ENCODE results near the gene FZD4.
A peak's percentile ranks its signal among the peaks of the same experiment; 100 is the strongest.
"Not testable (repeated sequence)": the region's sequence is repeated elsewhere in the genome, so short reads cannot be mapped to it uniquely, and the experiment has no call there.

FZD4 gene

DNA sequence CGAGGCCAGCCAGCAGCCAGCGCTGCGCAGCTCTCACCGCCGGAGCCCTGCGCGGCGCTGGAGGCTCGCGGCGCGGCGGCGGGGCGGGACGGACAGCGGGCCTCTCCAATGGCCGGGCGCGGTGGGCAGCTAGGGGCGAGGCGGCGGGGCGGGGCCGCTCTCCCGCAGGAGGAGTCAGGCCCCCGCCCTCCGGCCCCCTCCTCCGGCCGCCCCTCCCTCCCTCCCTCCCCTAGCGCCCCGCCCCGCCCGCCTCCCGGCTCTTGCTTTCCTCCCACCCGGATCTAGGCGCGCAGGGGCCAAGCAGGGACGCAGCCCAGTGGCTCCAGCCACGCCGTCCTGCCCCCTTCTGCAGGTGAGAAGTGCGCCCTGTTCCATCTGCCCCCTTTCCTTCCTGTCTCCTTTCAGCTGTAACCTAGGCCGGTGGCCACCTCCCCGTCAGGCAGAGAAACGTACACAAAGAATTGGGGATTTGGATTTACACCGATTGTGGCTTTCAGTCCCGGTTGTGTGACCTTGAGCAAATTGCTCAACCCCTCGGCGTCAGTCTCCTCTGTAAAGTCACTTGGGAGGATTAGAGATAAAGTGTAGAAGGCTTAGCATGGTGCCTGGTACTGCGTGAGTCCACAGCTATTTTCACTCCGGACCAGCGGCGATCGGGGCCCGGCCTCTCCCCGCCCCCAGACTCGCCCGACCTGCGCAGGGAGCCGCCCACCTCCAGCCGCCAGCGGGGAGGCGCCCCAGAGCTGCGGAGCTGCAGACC is at the start of gene FZD4:
FZD4 (minus strand) TSS at position 35 of the 760 bp plus-strand sequence. CDS start 310 bp downstream, outside the sequence.
- Mint-ChIP-seq H3K4me3 (peak within 1 kb of the TSS; percentile 93 to 94), H3K27ac (peak within 1 kb of the TSS; percentile 86), H3K4me1 (peaks cover 11 to 21% of the 10 kb centered on the region in 2 donors), H3K27me3 (peaks cover 23 to 62% of the 10 kb centered on the region in 2 donors), H3K9me3 (no peaks in the 10 kb centered on the region), H3K36me3 (peaks cover 0 to 2% of the 10 kb centered on the region in 2 donors)
- ATAC-seq (replicated peaks) (peak; percentile 91 to 94), DNase-seq (peak; percentile 52)

- not testable (repeated sequence) for H3K4me1 Mint-ChIP-seq; ATAC-seq (replicated peaks); DNase-seq; H3K36me3 Mint-ChIP-seq; H3K27ac Mint-ChIP-seq; H3K9me3 Mint-ChIP-seq; H3K4me3 Mint-ChIP-seq
- H3K27me3 Mint-ChIP-seq: peaks cover 0 to 17% of the 10 kb centered on the region in 2 donors
These were observed 49.1 kb upstream of the FZD4 start for GRCh38 chr11:87004281-87004680.

GRCh38 chr11:87002918-87003317 is 47.7 kb upstream of the FZD4 start:
- peaks cover 0 to 17% of the 10 kb centered on the region in 2 donors for H3K27me3 Mint-ChIP-seq
- no peak overlapping the region for H3K27ac Mint-ChIP-seq
- H3K36me3 Mint-ChIP-seq: no peaks in the 10 kb centered on the region
- no peaks in the 10 kb centered on the region for H3K9me3 Mint-ChIP-seq
- ATAC-seq (replicated peaks): no peak
- no peak overlapping the region for H3K4me3 Mint-ChIP-seq
- H3K4me1 Mint-ChIP-seq: no peaks in the 10 kb centered on the region
- no peak for DNase-seq

- Mint-ChIP-seq H3K27me3 (peaks cover 0 to 7% of the 10 kb centered on the region in 2 donors), H3K4me1 (no peaks in the 10 kb centered on the region), H3K4me3 (no peak overlapping the region), H3K36me3 (no peaks in the 10 kb centered on the region), H3K27ac (no peak overlapping the region), H3K9me3 (no peaks in the 10 kb centered on the region)
- ATAC-seq (replicated peaks) (no peak), DNase-seq (no peak)
These were observed 44.9 kb upstream of the FZD4 start for GRCh38 chr11:86999859-87000753.

DNA sequence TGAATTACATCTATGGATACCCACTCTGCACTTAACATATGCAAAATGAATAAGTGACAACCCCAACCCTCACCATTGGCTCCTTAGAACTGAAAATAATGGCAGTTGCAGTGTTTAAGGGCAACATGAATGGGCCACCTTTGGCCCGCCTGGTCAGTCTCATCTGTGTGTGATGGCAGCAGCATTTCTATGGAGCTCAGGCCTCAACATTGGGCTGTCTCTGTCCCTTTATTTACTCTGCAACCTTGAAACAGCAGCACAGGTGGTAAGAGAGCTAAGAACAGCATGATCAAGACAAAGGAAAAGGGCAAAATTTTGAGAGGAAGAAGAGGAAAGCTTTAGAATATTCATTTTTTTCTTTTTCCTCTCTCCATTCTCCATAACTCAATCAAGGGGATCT is 44.2 kb upstream of the FZD4 start:
- Mint-ChIP-seq H3K27me3 (peaks cover 0 to under 1% of the 10 kb centered on the region in 2 donors), H3K27ac (no peak overlapping the region), H3K4me3 (no peak overlapping the region), H3K36me3 (no peaks in the 10 kb centered on the region), H3K4me1 (no peaks in the 10 kb centered on the region), H3K9me3 (no peaks in the 10 kb centered on the region)
- ATAC-seq (replicated peaks) (no peak), DNase-seq (no peak)

GRCh38 chr11:86996953-86997570 is 41.9 kb upstream of the FZD4 start:
- DNase-seq (no peak), ATAC-seq (replicated peaks) (no peak)
- H3K9me3 Mint-ChIP-seq: no peaks in the 10 kb centered on the region
- no peaks in the 10 kb centered on the region for H3K36me3 Mint-ChIP-seq
- no peaks in the 10 kb centered on the region for H3K27me3 Mint-ChIP-seq
- no peak overlapping the region for H3K4me3 Mint-ChIP-seq
- no peaks in the 10 kb centered on the region for H3K4me1 Mint-ChIP-seq
- H3K27ac Mint-ChIP-seq: no peak overlapping the region

DNA sequence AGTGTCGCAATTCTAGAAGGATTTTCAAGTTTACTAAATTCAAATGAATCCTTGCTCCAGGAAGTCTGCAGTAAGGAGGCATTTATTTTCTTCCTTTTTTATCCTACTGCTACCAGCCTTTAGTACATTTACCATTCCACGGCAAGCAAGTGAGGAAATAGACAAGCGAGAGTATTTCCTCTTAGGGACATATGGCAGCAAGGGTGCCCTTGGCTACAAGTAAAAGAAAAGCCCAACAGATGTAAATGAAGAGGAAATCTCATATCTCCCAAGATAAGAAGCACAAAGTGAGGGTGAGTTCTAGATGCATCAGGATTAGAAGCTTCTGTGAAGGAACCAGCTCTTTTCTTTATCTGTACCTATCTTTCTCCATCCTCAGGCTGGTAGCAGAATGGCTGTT is 37.8 kb upstream of the FZD4 start:
- no peak for ATAC-seq (replicated peaks)
- Mint-ChIP-seq H3K4me3 (no peak overlapping the region), H3K9me3 (no peaks in the 10 kb centered on the region)

GRCh38 chr11:86992340-86992739 is 37.1 kb upstream of the FZD4 start:
- H3K27ac Mint-ChIP-seq; ATAC-seq (replicated peaks); H3K36me3 Mint-ChIP-seq; H3K9me3 Mint-ChIP-seq; DNase-seq; H3K4me3 Mint-ChIP-seq; H3K27me3 Mint-ChIP-seq; H3K4me1 Mint-ChIP-seq: not testable (repeated sequence)

More for the DNA sequence above, 37.8 kb upstream of the FZD4 start:
- Mint-ChIP-seq H3K27ac (no peak overlapping the region), H3K4me1 (no peaks in the 10 kb centered on the region), H3K27me3 (peaks cover 0 to 6% of the 10 kb centered on the region in 2 donors), H3K36me3 (no peaks in the 10 kb centered on the region)
- DNase-seq: no peak

DNA sequence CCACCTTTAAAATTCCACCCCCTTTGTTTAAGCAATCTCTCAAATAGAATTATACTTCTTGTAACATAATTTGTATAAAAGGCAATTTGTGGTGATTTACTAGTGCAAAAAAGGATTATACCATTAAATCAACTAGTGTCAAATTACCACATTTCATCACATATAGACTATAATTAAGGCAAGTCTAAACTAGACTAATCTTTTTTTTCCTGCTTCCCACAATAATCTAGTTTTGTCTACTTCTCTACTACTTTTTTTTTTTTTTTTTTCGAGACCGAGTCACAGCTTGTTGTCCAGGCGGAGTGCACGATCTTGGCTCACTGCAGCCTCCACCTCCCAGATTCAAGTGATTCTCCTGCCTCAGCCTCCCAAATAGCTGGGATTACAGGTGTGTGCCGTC is 36.1 kb upstream of the FZD4 start:
- no peak overlapping the region for H3K4me3 Mint-ChIP-seq

GRCh38 chr11:86990515-86990914 is 35.3 kb upstream of the FZD4 start:
- H3K36me3 Mint-ChIP-seq: no peaks in the 10 kb centered on the region
- no peak overlapping the region for H3K4me3 Mint-ChIP-seq
- H3K9me3 Mint-ChIP-seq: no peaks in the 10 kb centered on the region
- ATAC-seq (replicated peaks) (no peak), DNase-seq (no peak)
- H3K4me1 Mint-ChIP-seq: no peaks in the 10 kb centered on the region
- no peak overlapping the region for H3K27ac Mint-ChIP-seq
- H3K27me3 Mint-ChIP-seq: peaks cover 0 to 14% of the 10 kb centered on the region in 2 donors

More for the DNA sequence above, 36.1 kb upstream of the FZD4 start:
- DNase-seq: no peak
- no peaks in the 10 kb centered on the region for H3K9me3 Mint-ChIP-seq
- H3K27me3 Mint-ChIP-seq: peaks cover 0 to 6% of the 10 kb centered on the region in 2 donors
- no peaks in the 10 kb centered on the region for H3K36me3 Mint-ChIP-seq
- no peak overlapping the region for H3K27ac Mint-ChIP-seq
- ATAC-seq (replicated peaks): no peak
- H3K4me1 Mint-ChIP-seq: no peaks in the 10 kb centered on the region

GRCh38 chr11:86990031-86990430 is 34.8 kb upstream of the FZD4 start:
- Mint-ChIP-seq H3K4me1 (no peaks in the 10 kb centered on the region), H3K27ac (no peak overlapping the region), H3K27me3 (peaks cover 0 to 18% of the 10 kb centered on the region in 2 donors), H3K36me3 (no peaks in the 10 kb centered on the region), H3K9me3 (no peaks in the 10 kb centered on the region), H3K4me3 (no peak overlapping the region)
- no peak for ATAC-seq (replicated peaks)
- DNase-seq: no peak

DNA sequence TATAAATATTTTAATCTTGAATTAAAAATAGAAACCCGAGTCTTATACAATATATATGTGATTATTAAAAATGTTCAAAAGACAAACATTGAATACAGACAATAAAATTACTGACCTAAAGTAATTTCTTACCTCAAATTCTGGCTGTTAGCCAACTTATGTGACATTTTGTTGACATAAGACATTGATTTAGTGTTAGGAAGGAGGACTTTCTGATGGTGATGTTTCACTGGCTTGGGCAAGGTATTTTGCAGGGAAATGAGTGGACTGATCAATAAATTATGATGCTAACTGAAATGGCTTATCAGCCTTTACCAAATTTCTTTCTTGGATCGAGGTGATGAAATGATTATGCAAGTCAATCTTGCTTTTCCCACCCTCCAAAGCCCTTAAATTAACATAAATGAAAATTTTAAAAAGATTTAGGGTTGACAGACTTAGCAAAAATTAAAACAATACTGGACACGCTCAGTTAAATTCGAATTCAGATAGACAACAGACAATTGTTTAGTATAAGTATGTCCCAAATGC is 33.2 kb upstream of the FZD4 start:
- ATAC-seq (replicated peaks) (no peak), DNase-seq (no peak)
- no peak overlapping the region for H3K27ac Mint-ChIP-seq

DNA sequence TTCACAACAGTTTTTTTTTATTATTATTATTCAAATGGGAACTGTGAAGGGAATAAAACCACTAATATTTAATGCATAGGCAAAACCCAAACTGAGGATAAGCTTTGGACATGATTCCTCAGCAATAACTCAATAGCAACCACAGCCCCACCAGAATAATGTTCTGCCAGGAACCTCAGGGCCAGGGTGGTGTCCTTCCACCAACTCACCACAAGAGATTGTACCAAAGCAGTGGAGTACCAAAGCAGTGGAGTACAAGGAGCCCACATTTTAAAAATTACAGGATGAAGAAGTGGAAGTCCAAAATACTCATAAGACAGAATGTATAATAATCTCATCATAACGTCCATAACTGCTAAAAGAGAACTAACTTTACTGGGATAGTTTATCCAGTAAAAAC is 32.5 kb upstream of the FZD4 start:
- Mint-ChIP-seq H3K9me3 (no peaks in the 10 kb centered on the region), H3K27ac (no peak overlapping the region), H3K27me3 (peaks cover 0 to 27% of the 10 kb centered on the region in 2 donors), H3K4me3 (no peak overlapping the region), H3K36me3 (no peaks in the 10 kb centered on the region), H3K4me1 (no peaks in the 10 kb centered on the region)
- ATAC-seq (replicated peaks): no peak
- DNase-seq: no peak

More for the DNA sequence above, 33.2 kb upstream of the FZD4 start:
- no peak overlapping the region for H3K4me3 Mint-ChIP-seq
- no peaks in the 10 kb centered on the region for H3K4me1 Mint-ChIP-seq
- peaks cover 0 to 27% of the 10 kb centered on the region in 2 donors for H3K27me3 Mint-ChIP-seq
- H3K36me3 Mint-ChIP-seq: no peaks in the 10 kb centered on the region
- H3K9me3 Mint-ChIP-seq: no peaks in the 10 kb centered on the region

DNA sequence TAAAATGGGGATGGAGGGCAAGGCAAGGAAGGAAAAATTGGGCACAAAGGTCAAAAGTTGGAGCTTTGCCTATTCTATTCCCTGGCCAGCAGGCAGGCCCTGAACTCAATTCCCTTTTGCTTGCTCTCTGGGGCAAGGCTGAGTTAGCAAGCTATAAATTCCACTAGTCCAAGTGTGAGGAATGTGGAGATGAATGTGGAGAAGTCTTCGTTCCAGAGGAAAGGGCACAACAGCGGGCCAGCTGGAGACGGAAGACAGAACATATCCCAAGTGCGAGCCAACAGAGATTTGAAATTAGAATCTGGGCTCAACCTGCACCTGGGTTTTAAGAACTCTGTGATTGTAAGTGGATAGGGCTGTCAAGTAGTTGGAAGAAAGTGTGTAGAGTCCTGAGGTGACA is 29.5 kb upstream of the FZD4 start:
- ATAC-seq (replicated peaks): no peak
- H3K27ac Mint-ChIP-seq: no peak overlapping the region
- no peaks in the 10 kb centered on the region for H3K4me1 Mint-ChIP-seq
- no peaks in the 10 kb centered on the region for H3K9me3 Mint-ChIP-seq
- peaks cover 0 to 25% of the 10 kb centered on the region in 2 donors for H3K27me3 Mint-ChIP-seq
- no peaks in the 10 kb centered on the region for H3K36me3 Mint-ChIP-seq
- H3K4me3 Mint-ChIP-seq: no peak overlapping the region
- DNase-seq: no peak
